ENCODE results near the gene RNASE1. TPM values are rescaled to one million over a fixed set of nuclear protein-coding genes. Genes with fewer than 3 reads are reported as not detected.

The RNASE1 gene
- total RNA-seq, 4 donors from 2014 or later = 107 to 299 (median 167) TPM

DNA sequence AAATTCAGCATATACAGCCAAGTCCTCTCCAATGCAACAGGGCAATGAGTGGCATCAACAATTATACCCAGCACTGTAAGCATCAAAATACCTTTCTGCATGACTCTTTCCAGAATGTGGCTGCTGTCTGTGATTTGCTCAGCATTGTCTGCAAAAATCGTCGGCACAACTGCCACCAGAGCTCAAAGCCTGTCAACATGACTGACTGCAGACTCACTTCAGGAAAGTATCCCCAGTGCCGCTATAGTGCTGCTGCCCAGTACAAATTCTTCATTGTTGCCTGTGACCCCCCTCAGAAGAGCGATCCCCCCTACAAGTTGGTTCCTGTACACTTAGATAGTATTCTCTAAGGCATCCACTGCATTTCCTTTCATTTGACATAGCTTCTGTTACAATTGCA lies 20.8 kb downstream of the RNASE1 start:
- Histone ChIP-seq H3K27ac (peak overlapping the region in 1 of 2 donors; percentile 22), H3K27me3 (no peaks in the 10 kb centered on the region), H3K9me3 (no peaks in the 10 kb centered on the region), H3K36me3 (no peaks in the 10 kb centered on the region), H3K4me1 (no peaks in the 10 kb centered on the region), H3K4me3 (no peak overlapping the region)
- intact Hi-C loops (cut with DNase I; ENCODE audit: low total_unique reads) = no loop called here
- no peak for DNase-seq
- TF ChIP-seq, protein P1, sequence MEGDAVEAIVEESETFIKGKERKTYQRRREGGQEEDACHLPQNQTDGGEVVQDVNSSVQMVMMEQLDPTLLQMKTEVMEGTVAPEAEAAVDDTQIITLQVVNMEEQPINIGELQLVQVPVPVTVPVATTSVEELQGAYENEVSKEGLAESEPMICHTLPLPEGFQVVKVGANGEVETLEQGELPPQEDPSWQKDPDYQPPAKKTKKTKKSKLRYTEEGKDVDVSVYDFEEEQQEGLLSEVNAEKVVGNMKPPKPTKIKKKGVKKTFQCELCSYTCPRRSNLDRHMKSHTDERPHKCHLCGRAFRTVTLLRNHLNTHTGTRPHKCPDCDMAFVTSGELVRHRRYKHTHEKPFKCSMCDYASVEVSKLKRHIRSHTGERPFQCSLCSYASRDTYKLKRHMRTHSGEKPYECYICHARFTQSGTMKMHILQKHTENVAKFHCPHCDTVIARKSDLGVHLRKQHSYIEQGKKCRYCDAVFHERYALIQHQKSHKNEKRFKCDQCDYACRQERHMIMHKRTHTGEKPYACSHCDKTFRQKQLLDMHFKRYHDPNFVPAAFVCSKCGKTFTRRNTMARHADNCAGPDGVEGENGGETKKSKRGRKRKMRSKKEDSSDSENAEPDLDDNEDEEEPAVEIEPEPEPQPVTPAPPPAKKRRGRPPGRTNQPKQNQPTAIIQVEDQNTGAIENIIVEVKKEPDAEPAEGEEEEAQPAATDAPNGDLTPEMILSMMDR (IDR thresholded peaks at IDR 0.05) = no peak
- no peak for TF ChIP-seq POLR2A (IDR thresholded peaks at IDR 0.05)

- no peak for TF ChIP-seq POLR2A (IDR thresholded peaks at IDR 0.05)
- TF ChIP-seq, protein P1 (IDR thresholded peaks at IDR 0.05) = no peak
- no peak overlapping the region for H3K27ac ChIP-seq
- H3K36me3 ChIP-seq = no peaks in the 10 kb centered on the region
- H3K4me1 ChIP-seq = no peaks in the 10 kb centered on the region
- intact Hi-C loops (cut with DNase I; ENCODE audit: low total_unique reads) = no loop called here
- no peaks in the 10 kb centered on the region for H3K27me3 ChIP-seq
- H3K9me3 ChIP-seq = no peaks in the 10 kb centered on the region
- DNase-seq = no peak
- no peak overlapping the region for H3K4me3 ChIP-seq
Observed at GRCh38 chr14:20775901-20776300, 26.7 kb downstream of the RNASE1 start.

DNA sequence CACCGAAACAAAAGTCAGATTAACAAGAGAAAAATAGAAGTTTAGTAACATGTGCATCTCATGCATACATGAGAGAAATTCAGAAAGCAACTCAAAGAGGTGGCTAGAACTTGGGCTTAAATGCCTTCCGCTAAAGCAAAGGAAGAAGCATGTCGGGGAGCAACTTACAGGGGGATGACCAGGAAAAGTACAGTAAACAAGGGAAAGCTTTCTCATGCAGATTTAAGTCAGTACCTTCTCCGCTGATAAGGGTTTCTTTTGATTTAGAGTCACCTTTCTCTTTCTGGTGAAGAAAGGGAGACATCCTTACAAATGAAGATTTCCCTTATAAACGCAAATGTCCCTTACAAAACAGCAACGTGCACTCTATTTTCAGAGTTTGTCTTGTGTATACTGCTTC lies 27.6 kb downstream of the RNASE1 start:
- DNase-seq = no peak
- Histone ChIP-seq H3K4me1 (no peaks in the 10 kb centered on the region), H3K27me3 (no peaks in the 10 kb centered on the region), H3K36me3 (no peaks in the 10 kb centered on the region), H3K9me3 (no peaks in the 10 kb centered on the region), H3K4me3 (no peak overlapping the region), H3K27ac (no peak overlapping the region)
- intact Hi-C loops (cut with DNase I; ENCODE audit: low total_unique reads) = no loop called here
- TF ChIP-seq, protein P1 (IDR thresholded peaks at IDR 0.05) = no peak
- TF ChIP-seq POLR2A (IDR thresholded peaks at IDR 0.05) = no peak

GRCh38 chr14:20774258-20774824 lies 28.3 kb downstream of the RNASE1 start:
- Histone ChIP-seq H3K4me3 (no peak overlapping the region), H3K4me1 (no peaks in the 10 kb centered on the region), H3K9me3 (no peaks in the 10 kb centered on the region), H3K27ac (no peak overlapping the region), H3K36me3 (no peaks in the 10 kb centered on the region), H3K27me3 (no peaks in the 10 kb centered on the region)
- TF ChIP-seq POLR2A (IDR thresholded peaks at IDR 0.05) = no peak
- intact Hi-C loops (cut with DNase I; ENCODE audit: low total_unique reads) = no loop called here
- no peak for DNase-seq

DNA sequence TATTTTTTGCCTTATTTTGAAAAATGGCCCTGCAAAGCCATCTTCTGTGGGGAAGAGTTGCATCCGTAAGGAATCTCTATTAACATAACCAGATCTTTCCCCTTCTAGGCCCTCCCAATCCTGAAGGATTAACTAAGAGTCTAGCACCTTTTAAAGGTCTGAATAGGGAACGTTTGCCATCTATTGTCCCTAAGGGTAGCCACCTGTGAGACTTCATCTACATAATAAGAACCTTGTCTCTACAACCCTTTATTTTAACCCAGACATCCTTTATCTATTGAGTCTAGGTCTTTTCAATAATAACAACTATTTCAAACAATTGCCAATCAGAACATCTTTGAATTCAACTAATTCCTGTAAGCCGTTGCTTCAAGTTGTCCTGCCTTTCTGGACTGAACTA lies 30.0 kb downstream of the RNASE1 start:
- no peak for TF ChIP-seq POLR2A (IDR thresholded peaks at IDR 0.05)
- TF ChIP-seq, protein P1 (IDR thresholded peaks at IDR 0.05) = no peak
- intact Hi-C loops (cut with DNase I; ENCODE audit: low total_unique reads) = no loop called here

DNA sequence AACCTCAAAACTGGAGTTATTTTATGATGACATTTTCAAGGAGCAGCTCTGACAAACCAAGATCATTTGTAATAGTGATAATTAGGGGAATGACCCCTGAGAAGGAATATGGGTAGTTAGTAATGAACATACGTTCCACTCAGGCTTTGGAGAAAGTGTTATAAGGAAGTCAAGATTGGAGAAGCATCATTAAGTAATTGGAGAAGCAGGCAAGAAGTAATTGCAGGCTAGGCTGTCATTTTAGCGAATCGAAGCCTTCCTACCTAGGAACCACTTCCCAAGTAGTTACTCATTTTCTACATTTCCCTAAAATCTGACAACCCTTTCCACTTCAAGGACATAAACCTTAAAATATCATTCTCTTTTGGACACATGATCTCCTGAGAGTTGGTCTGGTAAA lies 33.2 kb downstream of the RNASE1 start:
- no peaks in the 10 kb centered on the region for H3K36me3 ChIP-seq
- no peak for DNase-seq
- no peak overlapping the region for H3K27ac ChIP-seq
- no peaks in the 10 kb centered on the region for H3K27me3 ChIP-seq
- no peaks in the 10 kb centered on the region for H3K4me1 ChIP-seq
- TF ChIP-seq POLR2A (IDR thresholded peaks at IDR 0.05) = no peak
- TF ChIP-seq, protein P1 (IDR thresholded peaks at IDR 0.05) = no peak
- no peaks in the 10 kb centered on the region for H3K9me3 ChIP-seq
- no peak overlapping the region for H3K4me3 ChIP-seq
- intact Hi-C loops (cut with DNase I; ENCODE audit: low total_unique reads) = no loop called here

More for the DNA sequence above, 30.0 kb downstream of the RNASE1 start:
- Histone ChIP-seq H3K9me3 (no peaks in the 10 kb centered on the region), H3K4me1 (no peaks in the 10 kb centered on the region), H3K27ac (no peak overlapping the region), H3K27me3 (no peaks in the 10 kb centered on the region), H3K36me3 (no peaks in the 10 kb centered on the region), H3K4me3 (no peak overlapping the region)
- no peak for DNase-seq

Measured in uterus (tissue), 4 donors.